ENCODE results near the gene KLF2.

- TF ChIP-seq, protein P1, sequence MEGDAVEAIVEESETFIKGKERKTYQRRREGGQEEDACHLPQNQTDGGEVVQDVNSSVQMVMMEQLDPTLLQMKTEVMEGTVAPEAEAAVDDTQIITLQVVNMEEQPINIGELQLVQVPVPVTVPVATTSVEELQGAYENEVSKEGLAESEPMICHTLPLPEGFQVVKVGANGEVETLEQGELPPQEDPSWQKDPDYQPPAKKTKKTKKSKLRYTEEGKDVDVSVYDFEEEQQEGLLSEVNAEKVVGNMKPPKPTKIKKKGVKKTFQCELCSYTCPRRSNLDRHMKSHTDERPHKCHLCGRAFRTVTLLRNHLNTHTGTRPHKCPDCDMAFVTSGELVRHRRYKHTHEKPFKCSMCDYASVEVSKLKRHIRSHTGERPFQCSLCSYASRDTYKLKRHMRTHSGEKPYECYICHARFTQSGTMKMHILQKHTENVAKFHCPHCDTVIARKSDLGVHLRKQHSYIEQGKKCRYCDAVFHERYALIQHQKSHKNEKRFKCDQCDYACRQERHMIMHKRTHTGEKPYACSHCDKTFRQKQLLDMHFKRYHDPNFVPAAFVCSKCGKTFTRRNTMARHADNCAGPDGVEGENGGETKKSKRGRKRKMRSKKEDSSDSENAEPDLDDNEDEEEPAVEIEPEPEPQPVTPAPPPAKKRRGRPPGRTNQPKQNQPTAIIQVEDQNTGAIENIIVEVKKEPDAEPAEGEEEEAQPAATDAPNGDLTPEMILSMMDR (IDR thresholded peaks at IDR 0.05; ENCODE audit: borderline replicate concordance, extremely low read depth, low read length, poor library complexity, severe bottlenecking): no peak
- no peak for TF ChIP-seq EZH2 (IDR thresholded peaks at IDR 0.05; ENCODE audit: borderline replicate concordance, low read depth, low read length, severe bottlenecking)
Observed at GRCh38 chr19:16339361-16339725, 14.7 kb downstream of the KLF2 start.
